Pons (tissue), 1 donor: ENCODE results near the gene HEBP1.
"Not testable (repeated sequence)": the region's sequence is repeated elsewhere in the genome, so short reads cannot be mapped to it uniquely, and the experiment has no call there.

Source experiments
- DNase-seq: peaks from one replicate; pipeline ENCODE4 v3.0.0-alpha.2; 2016; ENCODE audit warnings: low spot score

HEBP1 gene, protein sequence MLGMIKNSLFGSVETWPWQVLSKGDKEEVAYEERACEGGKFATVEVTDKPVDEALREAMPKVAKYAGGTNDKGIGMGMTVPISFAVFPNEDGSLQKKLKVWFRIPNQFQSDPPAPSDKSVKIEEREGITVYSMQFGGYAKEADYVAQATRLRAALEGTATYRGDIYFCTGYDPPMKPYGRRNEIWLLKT

GRCh38 chr12:12999959-13000615 lies at the start of gene HEBP1:
TSS of gene HEBP1 (minus strand) at chr12:13000265. CDS start at chr12:13000114, 151 bp downstream.
- peak; percentile 85 for DNase-seq

DNA sequence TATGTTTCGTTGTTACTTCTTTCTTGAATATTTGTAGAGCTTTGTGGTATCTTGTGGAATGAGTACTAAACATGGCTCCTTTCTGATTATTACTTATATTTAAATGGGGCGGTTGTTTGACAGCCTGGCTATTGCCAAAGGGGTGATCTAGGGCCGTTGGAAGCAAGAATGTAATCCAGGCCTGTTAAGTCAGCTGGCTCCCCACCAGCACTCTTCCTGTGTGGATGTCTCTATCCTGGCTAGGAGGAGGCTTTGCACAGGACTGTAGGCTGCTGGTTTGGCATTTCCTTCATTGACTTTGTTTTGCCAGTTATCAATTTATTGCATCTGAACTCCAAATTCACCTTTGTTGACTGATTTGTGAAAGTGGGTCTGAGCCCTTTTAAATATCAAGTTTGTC lies 49.8 kb upstream of the HEBP1 start:
- DNase-seq, result no peak

GRCh38 chr12:13046964-13047363 lies 46.9 kb upstream of the HEBP1 start:
- no peak for DNase-seq

GRCh38 chr12:13045816-13046215 lies 45.8 kb upstream of the HEBP1 start:
- no peak for DNase-seq

DNA sequence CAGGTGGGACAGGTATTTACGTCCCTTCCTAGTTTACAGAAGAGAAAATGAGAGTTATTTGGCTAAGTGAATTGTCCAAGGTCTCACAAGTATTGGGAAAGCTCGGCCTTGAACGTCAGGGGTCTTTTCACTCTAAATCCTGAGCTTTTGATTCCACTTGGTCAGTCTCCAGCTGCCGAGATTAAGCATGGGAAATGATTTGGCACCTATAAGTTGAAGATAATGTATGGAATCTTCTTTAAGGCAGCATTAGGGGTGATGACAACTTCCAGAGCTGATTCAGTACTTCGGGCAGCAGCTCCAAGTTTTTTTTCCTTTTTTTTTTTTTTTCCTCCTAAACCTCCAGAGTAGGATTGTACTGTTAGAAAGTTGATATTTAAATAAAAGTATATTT lies 44.8 kb upstream of the HEBP1 start:
- DNase-seq, result no peak

- peak; percentile 48 for DNase-seq
These were observed 44.2 kb upstream of the HEBP1 start, which contains the start of gene FAM234B for GRCh38 chr12:13044002-13044905. TSS of gene FAM234B (plus strand) at chr12:13044381. CDS start at chr12:13044404, 23 bp downstream.

- no peak for DNase-seq
These were observed 42.7 kb upstream of the HEBP1 start for GRCh38 chr12:13042666-13043230.

DNA sequence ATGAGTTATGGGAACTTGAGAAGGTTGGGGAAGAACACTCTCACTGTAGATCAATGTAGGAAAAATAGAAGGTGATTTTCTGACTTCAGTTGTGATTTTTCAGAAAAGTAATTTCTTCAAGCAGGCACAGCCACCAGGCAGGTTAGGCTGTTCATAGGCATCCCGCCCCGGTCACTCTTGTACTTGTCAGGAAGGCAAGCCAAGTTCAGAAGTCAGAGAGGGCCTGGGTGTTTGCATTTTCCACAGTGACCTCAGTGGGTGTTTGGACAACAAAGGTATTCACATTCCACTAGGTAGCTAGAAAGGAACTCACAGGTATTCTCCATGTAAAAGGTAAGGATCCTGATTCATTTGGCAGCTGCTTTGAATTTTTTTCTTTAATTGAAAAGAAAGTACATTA lies 41.2 kb upstream of the HEBP1 start:
- DNase-seq, result no peak

DNA sequence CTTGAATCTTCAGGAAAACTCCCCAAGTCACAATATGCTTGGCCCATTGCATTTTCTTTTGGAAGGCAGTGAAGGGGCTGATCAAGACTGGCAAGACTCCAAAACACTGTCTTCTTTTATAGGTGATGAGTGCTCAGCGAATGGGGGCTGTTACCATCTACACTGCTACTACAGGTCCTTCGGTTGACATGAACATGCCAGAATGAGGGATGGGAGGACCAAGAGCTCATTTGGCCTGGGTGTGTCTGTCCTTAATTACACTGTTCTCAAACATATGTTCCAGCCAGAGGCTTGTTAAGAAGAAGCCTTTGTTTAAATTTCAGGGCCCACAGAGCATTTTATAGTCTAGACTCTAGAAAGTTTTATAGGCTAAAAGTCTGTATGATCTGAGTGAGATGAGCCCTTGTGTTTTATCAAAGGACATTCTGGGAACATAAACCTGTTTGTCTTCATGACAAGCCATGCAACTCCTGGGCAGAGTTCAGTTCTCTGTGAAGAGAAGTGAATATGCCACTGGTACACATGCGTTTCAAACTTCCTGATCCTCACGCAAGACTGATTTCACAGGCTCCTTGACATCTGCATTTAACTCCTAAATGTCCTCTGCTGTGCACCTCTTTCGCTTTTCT lies 39.4 kb upstream of the HEBP1 start:
- no peak for DNase-seq

GRCh38 chr12:13038491-13039161 lies 38.6 kb upstream of the HEBP1 start:
- DNase-seq, result no peak

DNA sequence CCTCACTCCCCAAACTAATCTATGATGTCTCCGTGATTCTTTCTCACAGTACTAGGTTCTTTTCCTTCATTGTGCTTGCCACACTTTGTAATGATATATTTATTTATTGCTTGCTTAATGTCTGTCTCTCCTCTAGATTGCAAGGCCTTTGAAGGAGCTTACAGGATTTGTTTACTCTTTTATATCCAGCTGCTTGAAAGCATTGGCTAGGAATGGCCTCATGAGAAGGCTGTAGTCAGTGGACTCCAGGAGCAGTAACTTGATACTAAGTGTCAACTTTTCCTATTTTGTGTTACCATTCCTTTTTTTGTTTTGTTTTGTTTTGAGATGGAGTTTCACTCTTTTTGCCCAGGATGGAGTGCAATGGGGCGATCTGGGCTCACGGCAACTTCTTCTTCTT lies 36.8 kb upstream of the HEBP1 start:
- no peak for DNase-seq

GRCh38 chr12:13035335-13035734 lies 35.3 kb upstream of the HEBP1 start:
- DNase-seq, result not testable (repeated sequence)

GRCh38 chr12:13033476-13033875 lies 33.4 kb upstream of the HEBP1 start:
- DNase-seq, result no peak

- DNase-seq, result no peak
These were observed 32.1 kb upstream of the HEBP1 start for GRCh38 chr12:13032164-13032563.

GRCh38 chr12:13030541-13031291 lies 30.7 kb upstream of the HEBP1 start:
- DNase-seq, result no peak

GRCh38 chr12:13028825-13029570 lies 28.9 kb upstream of the HEBP1 start:
- DNase-seq, result no peak

DNA sequence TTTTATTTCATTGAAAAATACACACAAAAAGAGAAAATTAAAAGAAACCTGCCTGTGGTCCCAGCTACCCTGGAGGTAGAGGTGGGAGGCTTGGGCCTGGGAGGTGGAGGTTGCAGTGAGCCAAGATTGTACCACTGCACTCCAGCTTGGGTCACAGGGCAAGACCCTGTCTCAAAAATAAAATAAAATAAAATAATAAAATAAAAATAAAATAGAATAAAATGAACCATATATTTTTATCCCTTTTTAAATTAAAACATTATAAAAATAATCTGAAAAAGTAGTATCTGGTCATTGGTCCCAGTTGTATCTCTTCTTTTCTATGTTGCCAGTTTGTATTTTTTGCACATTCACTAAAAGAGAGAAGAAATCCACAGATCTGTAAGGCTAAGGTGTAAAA lies 27.4 kb upstream of the HEBP1 start:
- DNase-seq, result no peak

GRCh38 chr12:13027032-13027431 lies 27.0 kb upstream of the HEBP1 start:
- DNase-seq, result no peak

- DNase-seq, result no peak
These were observed 26.2 kb upstream of the HEBP1 start for GRCh38 chr12:13026286-13026685.

DNA sequence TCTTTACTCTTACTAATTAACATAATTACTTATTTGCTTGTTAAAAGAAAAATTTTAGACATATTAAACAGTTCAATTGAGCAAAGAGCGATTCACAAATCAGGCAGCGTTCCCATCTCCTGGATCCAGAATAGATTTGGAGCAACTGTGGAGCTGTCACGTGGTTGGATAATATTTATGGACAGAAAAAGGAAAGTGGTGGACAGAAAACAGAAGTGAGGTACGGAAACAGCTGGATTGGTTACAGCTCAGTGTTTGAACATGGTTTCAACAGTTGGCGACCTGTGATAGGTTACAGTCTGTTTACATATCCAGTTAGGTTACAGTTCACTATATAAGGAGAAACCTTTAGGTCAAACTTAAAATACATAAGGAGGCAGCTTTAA lies 24.5 kb upstream of the HEBP1 start:
- no peak for DNase-seq
